HG02588 (cell line): ENCODE data around the gene KCNIP1.
"Not testable (repeated sequence)": the region's sequence is repeated elsewhere in the genome, so short reads cannot be mapped to it uniquely, and the experiment has no call there.

Source experiments
- ATAC-seq: cut with Tn5 transposase; IDR thresholded peaks from one replicate; pipeline ENCODE4 v1.9.1; 2021; ENCODE audit warnings: mild to moderate bottlenecking, moderate library complexity; ENCODE audit not compliant: unreplicated experiment

KCNIP1 gene

DNA sequence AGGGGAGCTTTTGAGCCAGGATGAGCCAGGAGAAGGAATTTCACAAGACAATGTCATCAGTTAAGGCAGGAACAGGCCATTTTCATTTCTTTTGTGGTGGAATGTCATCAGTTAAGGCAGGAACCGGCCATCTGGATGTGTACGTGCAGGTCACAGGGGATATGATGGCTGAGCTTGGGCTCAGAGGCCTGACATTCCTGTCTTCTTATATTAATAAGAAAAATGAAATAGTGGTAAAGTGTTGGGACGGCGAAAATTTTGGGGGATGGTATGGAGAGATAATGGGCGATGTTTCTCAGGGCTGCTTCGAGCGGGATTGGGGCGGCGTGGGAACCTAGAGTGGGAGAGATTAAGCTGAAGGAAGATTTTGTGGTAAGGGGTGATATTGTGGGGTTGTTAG is 258.5 kb downstream of the KCNIP1 start:
- ATAC-seq: not testable (repeated sequence)

- not testable (repeated sequence) for ATAC-seq
These were observed 262.0 kb downstream of the KCNIP1 start for GRCh38 chr5:170765868-170766267.

DNA sequence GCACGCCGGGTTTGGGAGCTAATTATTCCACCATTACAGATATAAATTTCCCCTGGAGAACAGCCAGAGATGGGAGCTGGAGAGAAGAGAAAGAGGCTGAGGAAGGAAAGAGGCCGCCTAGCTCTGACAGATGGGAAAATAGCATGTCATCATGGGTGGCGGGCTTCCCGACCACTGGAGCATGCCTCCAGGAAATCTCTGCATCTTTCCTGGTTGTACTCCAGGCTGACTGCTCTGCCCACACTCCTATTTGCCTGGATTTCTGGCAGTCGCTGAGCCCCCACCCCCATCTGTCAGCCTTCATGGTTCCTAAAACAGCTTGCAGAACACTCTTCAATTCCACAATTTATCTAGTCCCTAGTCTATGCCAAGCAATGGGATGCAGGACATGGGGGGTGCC is 265.4 kb downstream of the KCNIP1 start:
- ATAC-seq: no peak

GRCh38 chr5:170769898-170770416 is 266.1 kb downstream of the KCNIP1 start:
- ATAC-seq: no peak

- ATAC-seq: no peak
These were observed 267.7 kb downstream of the KCNIP1 start for GRCh38 chr5:170771496-170771895.

- no peak for ATAC-seq
These were observed 269.5 kb downstream of the KCNIP1 start for GRCh38 chr5:170773024-170773985.

DNA sequence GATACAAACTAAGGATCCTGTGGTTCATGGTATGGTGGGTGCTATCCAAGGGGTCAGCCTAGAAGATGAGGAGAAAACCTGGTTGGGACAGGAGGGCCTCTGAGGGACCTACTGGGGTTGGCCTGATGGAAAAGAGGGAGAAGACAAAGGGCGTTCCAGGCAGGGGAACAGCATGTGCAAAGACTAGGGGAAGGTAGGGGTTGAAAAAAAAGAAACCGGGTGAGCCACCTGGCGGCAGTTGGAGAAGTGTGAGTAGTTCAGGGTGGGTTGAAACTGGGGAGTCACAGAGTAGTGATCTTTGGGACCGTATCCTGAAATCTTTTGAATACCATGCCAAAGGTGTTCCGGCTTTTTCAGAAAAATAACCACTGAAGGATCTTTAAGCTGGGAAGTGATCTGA is 271.0 kb downstream of the KCNIP1 start:
- no peak for ATAC-seq

GRCh38 chr5:170781946-170782345 is 278.1 kb downstream of the KCNIP1 start:
- ATAC-seq: no peak

DNA sequence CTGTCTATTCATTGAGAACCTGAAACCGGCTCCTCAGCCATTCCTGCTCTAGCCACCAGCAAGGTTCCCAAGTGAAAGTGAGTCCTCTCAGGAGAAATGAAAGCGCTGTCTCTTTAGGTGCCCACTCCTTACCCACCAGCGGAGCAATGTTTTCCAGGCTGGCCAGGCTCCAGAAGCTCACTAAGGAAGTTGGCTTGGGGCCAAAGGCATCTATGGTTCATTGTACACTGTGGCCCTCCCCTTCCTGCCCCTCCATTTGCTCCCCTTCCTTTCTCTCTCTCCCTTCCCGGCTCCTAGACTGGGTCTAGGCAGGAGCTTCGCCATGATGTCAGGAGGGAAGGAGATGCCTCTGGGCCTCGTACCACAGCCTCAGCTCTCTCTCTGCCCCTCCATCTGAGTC is 278.6 kb downstream of the KCNIP1 start:
- no peak for ATAC-seq

DNA sequence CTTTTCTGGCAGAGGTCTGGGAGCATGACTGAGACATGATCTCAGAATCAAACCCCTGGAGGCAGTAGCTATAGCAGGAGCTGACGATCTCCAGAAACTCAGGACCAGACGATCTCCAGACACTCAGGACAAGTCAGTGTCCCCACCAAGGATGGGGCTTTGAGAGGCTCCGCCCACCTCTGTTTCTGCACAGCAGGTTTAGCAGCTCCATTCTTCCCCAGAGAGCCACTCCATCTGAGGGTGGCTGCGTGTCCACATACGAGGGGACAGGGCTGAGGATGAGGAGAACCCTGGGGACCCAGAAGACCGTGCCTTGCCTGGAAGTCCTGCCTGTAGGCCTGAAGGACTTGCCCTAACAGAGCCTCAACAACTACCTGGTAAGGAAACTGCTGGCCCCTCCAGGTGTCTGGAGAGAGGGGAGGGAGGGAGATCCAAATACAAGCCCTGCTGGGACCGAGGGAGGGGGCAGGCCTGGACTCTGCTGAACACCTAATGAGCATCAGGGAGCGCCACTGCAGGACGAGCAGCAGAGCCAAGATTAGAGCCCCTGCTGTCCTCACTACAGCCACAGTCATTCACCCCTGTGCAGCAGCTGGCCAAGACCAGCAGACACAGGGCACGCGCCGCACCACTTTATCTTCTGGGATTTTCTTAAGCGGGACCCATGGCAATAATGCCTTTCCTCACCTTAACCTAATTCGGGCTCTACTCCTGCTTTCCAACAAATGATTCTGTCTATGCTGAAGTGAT is 279.9 kb downstream of the KCNIP1 start, which contains the start of gene GABRP:
Gene GABRP, plus strand, starts transcription at position 228 of the 750 bp plus-strand sequence. CDS start 4,891 bp downstream, outside the sequence.
- no peak for ATAC-seq

DNA sequence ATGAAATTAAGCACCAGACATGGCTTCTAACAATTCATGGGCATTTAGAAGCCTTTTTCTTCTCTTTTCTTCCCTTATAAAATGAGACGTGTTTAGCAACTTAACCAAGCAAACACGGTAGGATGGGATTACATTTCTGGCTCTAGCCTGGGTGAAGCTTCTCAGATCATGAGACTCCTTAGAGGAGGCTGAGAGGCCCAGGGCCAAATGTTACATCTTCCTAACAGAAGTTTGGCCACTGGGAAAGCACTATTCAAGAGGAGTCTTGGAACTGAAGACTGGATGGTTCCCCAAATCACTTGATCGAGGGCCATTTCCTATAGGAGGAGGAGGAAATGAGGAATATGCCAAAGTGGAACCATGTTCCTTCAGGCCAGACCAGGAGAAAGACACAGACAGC is 281.6 kb downstream of the KCNIP1 start:
- ATAC-seq: no peak
